Measurements from ENCODE around the gene SLC6A17.

DNA sequence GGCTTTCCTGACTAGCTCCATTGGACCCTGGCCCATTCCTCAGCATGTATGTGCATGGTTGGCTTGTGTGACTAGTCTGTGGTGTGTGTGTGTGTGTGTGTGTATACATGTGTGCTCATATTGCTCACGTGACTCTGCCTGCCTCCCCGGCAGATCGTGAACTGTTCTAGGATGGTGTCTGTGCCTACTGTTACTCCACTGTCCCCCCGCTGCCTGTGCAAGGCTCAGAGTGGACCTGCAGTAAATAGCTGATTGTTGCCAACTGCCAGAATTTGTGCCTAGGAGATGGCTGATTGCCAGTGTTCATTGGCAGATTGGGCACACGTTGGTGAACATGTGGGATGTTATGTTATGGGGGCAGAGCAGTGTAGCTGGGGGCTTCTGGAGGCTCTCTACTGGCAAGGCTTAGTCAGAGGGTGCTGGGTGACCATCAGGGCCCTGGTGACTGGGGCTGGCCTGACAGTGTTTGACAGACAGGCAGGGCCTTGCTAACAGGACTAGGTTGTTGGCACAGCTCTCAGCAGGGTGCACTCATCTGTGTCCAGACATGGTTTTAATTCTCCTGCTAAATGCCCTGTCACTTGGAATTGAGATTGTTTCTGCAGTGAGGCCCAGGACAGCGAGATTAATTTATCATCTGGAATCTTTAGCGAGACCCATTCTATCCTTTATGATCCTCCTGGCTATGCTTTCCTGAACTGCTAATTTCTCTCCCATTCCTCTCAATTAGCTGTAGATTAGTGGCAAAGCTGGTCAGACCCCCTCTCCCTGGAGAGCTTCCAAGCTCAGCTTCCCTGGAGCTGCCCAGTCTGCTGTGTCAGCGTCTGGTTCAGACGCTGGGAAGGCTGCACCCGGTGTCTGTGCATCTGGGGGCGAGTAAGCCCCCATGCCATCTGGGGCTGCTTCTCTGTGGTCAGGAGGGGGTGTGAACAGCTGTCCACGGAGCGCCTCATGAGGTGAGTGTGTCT lies 20.8 kb downstream of the SLC6A17 start:
- TF ChIP-seq, protein P1, sequence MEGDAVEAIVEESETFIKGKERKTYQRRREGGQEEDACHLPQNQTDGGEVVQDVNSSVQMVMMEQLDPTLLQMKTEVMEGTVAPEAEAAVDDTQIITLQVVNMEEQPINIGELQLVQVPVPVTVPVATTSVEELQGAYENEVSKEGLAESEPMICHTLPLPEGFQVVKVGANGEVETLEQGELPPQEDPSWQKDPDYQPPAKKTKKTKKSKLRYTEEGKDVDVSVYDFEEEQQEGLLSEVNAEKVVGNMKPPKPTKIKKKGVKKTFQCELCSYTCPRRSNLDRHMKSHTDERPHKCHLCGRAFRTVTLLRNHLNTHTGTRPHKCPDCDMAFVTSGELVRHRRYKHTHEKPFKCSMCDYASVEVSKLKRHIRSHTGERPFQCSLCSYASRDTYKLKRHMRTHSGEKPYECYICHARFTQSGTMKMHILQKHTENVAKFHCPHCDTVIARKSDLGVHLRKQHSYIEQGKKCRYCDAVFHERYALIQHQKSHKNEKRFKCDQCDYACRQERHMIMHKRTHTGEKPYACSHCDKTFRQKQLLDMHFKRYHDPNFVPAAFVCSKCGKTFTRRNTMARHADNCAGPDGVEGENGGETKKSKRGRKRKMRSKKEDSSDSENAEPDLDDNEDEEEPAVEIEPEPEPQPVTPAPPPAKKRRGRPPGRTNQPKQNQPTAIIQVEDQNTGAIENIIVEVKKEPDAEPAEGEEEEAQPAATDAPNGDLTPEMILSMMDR (IDR thresholded peaks at IDR 0.05): no peak
- TF ChIP-seq ZFX (IDR thresholded peaks at IDR 0.05; ENCODE audit: borderline replicate concordance): no peak

Measured in 22Rv1 (cell line).